GM23338 (cell line): ENCODE data around the gene RASSF10.

Experiments
- EZH2 ChIP-seq: fragments of 200-600 bp; sonication (generic); IDR thresholded peaks from one replicate; pipeline ENCODE4 v1.8.0; 2017; ENCODE audit warnings: antibody characterized with exemption, mild to moderate bottlenecking, low read depth; ENCODE audit not compliant: unreplicated experiment
- EZH2phosphoT487 ChIP-seq: fragments of 200-600 bp; sonication (generic); IDR thresholded peaks from one replicate; pipeline ENCODE4 v1.8.1; 2018; ENCODE audit warnings: antibody characterized with exemption; ENCODE audit not compliant: unreplicated experiment
- JUNB ChIP-seq: IDR thresholded peaks from one replicate; pipeline ENCODE4 v1.6.1; 2016; ENCODE audit warnings: antibody characterized with exemption; ENCODE audit not compliant: unreplicated experiment
- POLR2AphosphoS5 ChIP-seq: IDR thresholded peaks from 2 replicates; pipeline ENCODE4 v1.6.1; 2016; ENCODE audit warnings: antibody characterized with exemption, low read depth
- STAT1 ChIP-seq: IDR thresholded peaks from one replicate; pipeline ENCODE4 v1.6.1; 2016; ENCODE audit warnings: antibody characterized with exemption; ENCODE audit not compliant: unreplicated experiment
- ZNF114 ChIP-seq: fragments of 250-450 bp; sonication (Bioruptor Pico); IDR thresholded peaks from 2 replicates; pipeline ENCODE4 v1.5.0; 2020; ENCODE audit warnings: mild to moderate bottlenecking, moderate library complexity
- ZNF331 ChIP-seq: fragments of 250-450 bp; sonication (Bioruptor Pico); IDR thresholded peaks from 2 replicates; pipeline ENCODE4 v1.5.0; 2020; ENCODE audit warnings: low read depth, mild to moderate bottlenecking, moderate library complexity
- TF ChIP-seq, protein P1 (sequence below), 2 experiments: fragments of 200-600 bp in 1 of 2; sonication (generic) in 1 of 2; conservative IDR thresholded peaks; 2 replicates each; pipeline versions ENCODE4 v1.5.1 to v1.6.1; 2016 to 2017; ENCODE audit warnings: antibody characterized with exemption in 2 of 2, low read depth in 2 of 2, mild to moderate bottlenecking in 2 of 2, moderate library complexity in 1 of 2
- TF ChIP-seq, protein P2 (sequence below): IDR thresholded peaks from 2 replicates; pipeline ENCODE4 v1.6.1; 2016; ENCODE audit warnings: antibody characterized with exemption

DNA sequence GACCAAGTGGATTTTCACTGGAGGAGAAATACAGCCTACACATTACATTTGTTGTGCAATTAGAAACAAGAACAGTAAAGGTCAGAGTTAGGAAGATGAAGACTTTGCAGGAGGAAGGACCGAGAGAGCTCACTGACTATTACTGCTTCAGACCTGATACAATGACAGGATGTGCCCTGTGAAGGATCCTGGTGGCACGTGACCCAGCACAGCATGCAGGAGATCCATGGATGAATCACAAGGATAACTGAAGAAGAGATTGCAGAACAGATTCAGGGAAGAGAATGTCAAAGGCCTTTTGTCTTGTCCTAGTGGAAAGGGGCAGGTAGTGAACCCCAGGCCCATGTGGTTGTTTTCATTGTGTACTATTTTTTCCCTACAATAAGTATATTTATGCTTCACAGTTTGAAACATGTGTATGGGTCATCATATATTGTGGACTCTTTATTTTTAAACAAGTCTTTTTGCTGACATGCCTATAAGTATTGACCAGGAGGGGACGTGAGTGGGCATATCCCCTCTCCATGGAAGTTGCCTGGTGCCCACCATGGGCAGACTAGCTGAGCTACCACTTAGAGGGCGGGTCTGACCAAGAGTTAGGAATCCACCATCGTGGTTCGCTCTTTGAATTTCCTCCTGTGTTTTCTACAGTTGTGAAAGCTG lies 44.3 kb downstream of the RASSF10 start:
- TF ChIP-seq, protein P1, sequence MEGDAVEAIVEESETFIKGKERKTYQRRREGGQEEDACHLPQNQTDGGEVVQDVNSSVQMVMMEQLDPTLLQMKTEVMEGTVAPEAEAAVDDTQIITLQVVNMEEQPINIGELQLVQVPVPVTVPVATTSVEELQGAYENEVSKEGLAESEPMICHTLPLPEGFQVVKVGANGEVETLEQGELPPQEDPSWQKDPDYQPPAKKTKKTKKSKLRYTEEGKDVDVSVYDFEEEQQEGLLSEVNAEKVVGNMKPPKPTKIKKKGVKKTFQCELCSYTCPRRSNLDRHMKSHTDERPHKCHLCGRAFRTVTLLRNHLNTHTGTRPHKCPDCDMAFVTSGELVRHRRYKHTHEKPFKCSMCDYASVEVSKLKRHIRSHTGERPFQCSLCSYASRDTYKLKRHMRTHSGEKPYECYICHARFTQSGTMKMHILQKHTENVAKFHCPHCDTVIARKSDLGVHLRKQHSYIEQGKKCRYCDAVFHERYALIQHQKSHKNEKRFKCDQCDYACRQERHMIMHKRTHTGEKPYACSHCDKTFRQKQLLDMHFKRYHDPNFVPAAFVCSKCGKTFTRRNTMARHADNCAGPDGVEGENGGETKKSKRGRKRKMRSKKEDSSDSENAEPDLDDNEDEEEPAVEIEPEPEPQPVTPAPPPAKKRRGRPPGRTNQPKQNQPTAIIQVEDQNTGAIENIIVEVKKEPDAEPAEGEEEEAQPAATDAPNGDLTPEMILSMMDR (conservative IDR thresholded peaks at IDR 0.05; ENCODE audit: low read depth in 2 of 2): no peak
- TF ChIP-seq EZH2phosphoT487 (no peak), JUNB (no peak), ZNF114 (CRISPR knock-in tag) (no peak), EZH2 (no peak), STAT1 (no peak), ZNF331 (CRISPR knock-in tag) (no peak), POLR2AphosphoS5 (no peak)
- TF ChIP-seq, protein P2, sequence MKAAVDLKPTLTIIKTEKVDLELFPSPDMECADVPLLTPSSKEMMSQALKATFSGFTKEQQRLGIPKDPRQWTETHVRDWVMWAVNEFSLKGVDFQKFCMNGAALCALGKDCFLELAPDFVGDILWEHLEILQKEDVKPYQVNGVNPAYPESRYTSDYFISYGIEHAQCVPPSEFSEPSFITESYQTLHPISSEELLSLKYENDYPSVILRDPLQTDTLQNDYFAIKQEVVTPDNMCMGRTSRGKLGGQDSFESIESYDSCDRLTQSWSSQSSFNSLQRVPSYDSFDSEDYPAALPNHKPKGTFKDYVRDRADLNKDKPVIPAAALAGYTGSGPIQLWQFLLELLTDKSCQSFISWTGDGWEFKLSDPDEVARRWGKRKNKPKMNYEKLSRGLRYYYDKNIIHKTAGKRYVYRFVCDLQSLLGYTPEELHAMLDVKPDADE: no peak
